NCI-H2029 (cell line): Measurements from ENCODE around the gene BRSK1.
"Not testable (repeated sequence)": the region's sequence is repeated elsewhere in the genome, so short reads cannot be mapped to it uniquely, and the experiment has no call there.

Experiments used
- DNase-seq: peaks from one replicate; lab custom pipeline; 2025; lab: John Stamatoyannopoulos, UW

BRSK1 gene

GRCh38 chr19:55304279-55304978, 20.6 kb downstream of the BRSK1 start:
- peak; percentile 7 for DNase-seq

GRCh38 chr19:55304980-55305379, 21.2 kb downstream of the BRSK1 start:
- DNase-seq, result no peak

- peak; percentile 22 for DNase-seq
Measured at GRCh38 chr19:55305491-55305890, 21.7 kb downstream of the BRSK1 start.

- no peak for DNase-seq
Measured at GRCh38 chr19:55305983-55306562, 22.3 kb downstream of the BRSK1 start.

GRCh38 chr19:55306712-55307111, 22.9 kb downstream of the BRSK1 start:
- no peak for DNase-seq

GRCh38 chr19:55308281-55308680, 24.5 kb downstream of the BRSK1 start:
- DNase-seq, result no peak

- no peak for DNase-seq
Measured at GRCh38 chr19:55309448-55309847, 25.7 kb downstream of the BRSK1 start.

GRCh38 chr19:55310498-55310897, 26.7 kb downstream of the BRSK1 start:
- DNase-seq, result no peak

GRCh38 chr19:55311397-55311796, 27.6 kb downstream of the BRSK1 start:
- no peak for DNase-seq

GRCh38 chr19:55311797-55312196, 28.0 kb downstream of the BRSK1 start:
- no peak for DNase-seq

- DNase-seq, result no peak
Measured at GRCh38 chr19:55312621-55313512, 29.1 kb downstream of the BRSK1 start.

- no peak for DNase-seq
Measured at GRCh38 chr19:55314396-55314795, 30.6 kb downstream of the BRSK1 start.

GRCh38 chr19:55315956-55316525, 32.2 kb downstream of the BRSK1 start:
- DNase-seq, result no peak

GRCh38 chr19:55316646-55317045, 32.8 kb downstream of the BRSK1 start:
- DNase-seq, result no peak

- DNase-seq, result peak; percentile 10
Measured at GRCh38 chr19:55319785-55320184, 36.0 kb downstream of the BRSK1 start.

- DNase-seq, result no peak
Measured at GRCh38 chr19:55320844-55321419, 37.1 kb downstream of the BRSK1 start.

- DNase-seq, result no peak
Measured at GRCh38 chr19:55321466-55322137, 37.8 kb downstream of the BRSK1 start.

- no peak for DNase-seq
Measured at GRCh38 chr19:55322204-55322885, 38.5 kb downstream of the BRSK1 start.

- DNase-seq, result no peak
Measured at GRCh38 chr19:55324662-55325061, 40.9 kb downstream of the BRSK1 start.

- no peak for DNase-seq
Measured at GRCh38 chr19:55325172-55325571, 41.4 kb downstream of the BRSK1 start, which contains the start of gene TMEM150B. Gene TMEM150B, minus strand, starts transcription at chr19:55325341. Its CDS starts 4,305 bp downstream, at chr19:55321036.

- DNase-seq, result not testable (repeated sequence)
Measured at GRCh38 chr19:55328774-55329318, 45.0 kb downstream of the BRSK1 start.
